PC-9 (cell line): ENCODE measurements around the gene ADAMTS7. TPM values are rescaled to one million over a fixed set of nuclear protein-coding genes. Genes with fewer than 3 reads are reported as not detected.
"Not testable (repeated sequence)": the region's sequence is repeated elsewhere in the genome, so short reads cannot be mapped to it uniquely, and the experiment has no call there.

Source experiments
- BruUV-seq: library from RNA; stranded (reverse); fragments of 400-500 nt; replicated peaks from 2 replicates; lab custom pipeline; 2021; lab: Mats Ljungman, UMichigan
- CTCF ChIA-PET: fragments of 300-600 bp; sonication (Branson Sonifier 250); formaldehyde crosslinking; loops from one replicate; lab custom pipeline; 2022; ENCODE audit warnings: antibody characterized with exemption; lab: Charles Lee
- POLR2A ChIA-PET: fragments of 300-600 bp; sonication (Branson Sonifier 250); formaldehyde crosslinking; loops from one replicate; lab custom pipeline; 2022; ENCODE audit warnings: antibody characterized with exemption; ENCODE audit not compliant: unreplicated experiment; lab: Charles Lee
- DNase-seq, 2 experiments: peaks; one replicate each; pipeline versions ENCODE4 v3.0.0 to v3.0.0-alpha.2; 2015 to 2022; ENCODE audit warnings: mixed read lengths in 1 of 2
- H2AFZ ChIP-seq: fragments of 200-600 bp; sonication (generic); 2 replicates; pipeline ENCODE4 v1.8.1; 2017; ENCODE audit warnings: antibody characterized with exemption
- H3F3A ChIP-seq: fragments of 200-600 bp; sonication (generic); 2 replicates; pipeline ENCODE4 v1.8.1; 2017; ENCODE audit warnings: antibody characterized with exemption, mild to moderate bottlenecking, low read depth; ENCODE audit not compliant: insufficient read depth
- H3K27ac ChIP-seq: fragments of 200-600 bp; sonication (generic); 2 replicates; pipeline ENCODE4 v1.6.1; 2016; ENCODE audit warnings: mixed run types
- H3K27me3 ChIP-seq: fragments of 200-600 bp; sonication (generic); 2 replicates; pipeline ENCODE4 v1.6.1; 2016; ENCODE audit warnings: low read depth, mixed run types; ENCODE audit not compliant: insufficient read depth
- H3K36me3 ChIP-seq: fragments of 200-600 bp; sonication (generic); 2 replicates; pipeline ENCODE4 v1.6.1; 2016; ENCODE audit warnings: low read depth, mixed run types
- H3K4me1 ChIP-seq: fragments of 200-600 bp; sonication (generic); replicated peaks from 2 replicates; pipeline ENCODE4 v1.6.1; 2016; ENCODE audit warnings: mixed run types; ENCODE audit not compliant: insufficient read depth
- H3K4me2 ChIP-seq: fragments of 200-600 bp; sonication (generic); 2 replicates; pipeline ENCODE4 v1.6.1; 2017; ENCODE audit warnings: mixed run types
- H3K4me3 ChIP-seq: fragments of 200-600 bp; sonication (generic); 2 replicates; pipeline ENCODE4 v1.6.1; 2016; ENCODE audit warnings: mixed run types
- H3K79me2 ChIP-seq: fragments of 200-600 bp; sonication (generic); 2 replicates; pipeline ENCODE4 v1.6.1; 2017; ENCODE audit warnings: low read depth, mixed run types
- H3K9me2 ChIP-seq: fragments of 200-600 bp; sonication (generic); 2 replicates; pipeline ENCODE4 v1.8.1; 2017; ENCODE audit warnings: mild to moderate bottlenecking; ENCODE audit not compliant: insufficient read depth
- H3K9me3 ChIP-seq: fragments of 200-600 bp; sonication (generic); 2 replicates; pipeline ENCODE4 v1.8.1; 2016; ENCODE audit warnings: low read depth; ENCODE audit not compliant: insufficient read depth
- H4K20me1 ChIP-seq: fragments of 200-600 bp; sonication (generic); 2 replicates; pipeline ENCODE4 v1.8.1; 2017; ENCODE audit not compliant: insufficient read depth
- intact Hi-C: fragments of 100-400 bp; cut with micrococcal nuclease; formaldehyde crosslinking; loops from one replicate; pipeline ENCODE4 v1.10.0; 2022; ENCODE audit not compliant: unreplicated experiment
- total RNA-seq: library from RNA; stranded (reverse); gene quantifications from 2 replicates; pipeline ENCODE4 v1.2.3, GENCODE V29; 2021
- TF ChIP-seq, protein P1 (sequence below): fragments of 200-600 bp; sonication (generic); conservative IDR thresholded peaks from 2 replicates; pipeline ENCODE4 v1.6.1; 2017; ENCODE audit warnings: mixed run types, antibody characterized with exemption, mild to moderate bottlenecking, moderate library complexity

ADAMTS7 gene
- total RNA-seq, 1 experiment from 2014 or later, result 1.3 TPM

- H2AFZ ChIP-seq, H3K9me3 ChIP-seq, H3K9me2 ChIP-seq, H3K4me1 ChIP-seq, H3K36me3 ChIP-seq, H3K79me2 ChIP-seq, H3F3A ChIP-seq, H3K27me3 ChIP-seq, H3K4me3 ChIP-seq, H3K27ac ChIP-seq, H4K20me1 ChIP-seq, POLR2A ChIA-PET, BruUV-seq, H3K4me2 ChIP-seq: not testable (repeated sequence)
- intact Hi-C loops, result loop anchor here (2.0 kb wide), 1 partner anchor 429 kb away; no protein-coding TSS in a partner anchor
- DNase-seq, result peak in 1 of 2 experiments; percentile 60
- CTCF ChIA-PET, result interaction anchor here (0.6 kb wide), 1 partner anchor 245 kb away, joined by 3 read pairs; no protein-coding TSS in a partner anchor
- TF ChIP-seq, protein P1, sequence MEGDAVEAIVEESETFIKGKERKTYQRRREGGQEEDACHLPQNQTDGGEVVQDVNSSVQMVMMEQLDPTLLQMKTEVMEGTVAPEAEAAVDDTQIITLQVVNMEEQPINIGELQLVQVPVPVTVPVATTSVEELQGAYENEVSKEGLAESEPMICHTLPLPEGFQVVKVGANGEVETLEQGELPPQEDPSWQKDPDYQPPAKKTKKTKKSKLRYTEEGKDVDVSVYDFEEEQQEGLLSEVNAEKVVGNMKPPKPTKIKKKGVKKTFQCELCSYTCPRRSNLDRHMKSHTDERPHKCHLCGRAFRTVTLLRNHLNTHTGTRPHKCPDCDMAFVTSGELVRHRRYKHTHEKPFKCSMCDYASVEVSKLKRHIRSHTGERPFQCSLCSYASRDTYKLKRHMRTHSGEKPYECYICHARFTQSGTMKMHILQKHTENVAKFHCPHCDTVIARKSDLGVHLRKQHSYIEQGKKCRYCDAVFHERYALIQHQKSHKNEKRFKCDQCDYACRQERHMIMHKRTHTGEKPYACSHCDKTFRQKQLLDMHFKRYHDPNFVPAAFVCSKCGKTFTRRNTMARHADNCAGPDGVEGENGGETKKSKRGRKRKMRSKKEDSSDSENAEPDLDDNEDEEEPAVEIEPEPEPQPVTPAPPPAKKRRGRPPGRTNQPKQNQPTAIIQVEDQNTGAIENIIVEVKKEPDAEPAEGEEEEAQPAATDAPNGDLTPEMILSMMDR, result peak; percentile 56
Measured at GRCh38 chr15:78755900-78756591, 55.2 kb downstream of the ADAMTS7 start.

DNA sequence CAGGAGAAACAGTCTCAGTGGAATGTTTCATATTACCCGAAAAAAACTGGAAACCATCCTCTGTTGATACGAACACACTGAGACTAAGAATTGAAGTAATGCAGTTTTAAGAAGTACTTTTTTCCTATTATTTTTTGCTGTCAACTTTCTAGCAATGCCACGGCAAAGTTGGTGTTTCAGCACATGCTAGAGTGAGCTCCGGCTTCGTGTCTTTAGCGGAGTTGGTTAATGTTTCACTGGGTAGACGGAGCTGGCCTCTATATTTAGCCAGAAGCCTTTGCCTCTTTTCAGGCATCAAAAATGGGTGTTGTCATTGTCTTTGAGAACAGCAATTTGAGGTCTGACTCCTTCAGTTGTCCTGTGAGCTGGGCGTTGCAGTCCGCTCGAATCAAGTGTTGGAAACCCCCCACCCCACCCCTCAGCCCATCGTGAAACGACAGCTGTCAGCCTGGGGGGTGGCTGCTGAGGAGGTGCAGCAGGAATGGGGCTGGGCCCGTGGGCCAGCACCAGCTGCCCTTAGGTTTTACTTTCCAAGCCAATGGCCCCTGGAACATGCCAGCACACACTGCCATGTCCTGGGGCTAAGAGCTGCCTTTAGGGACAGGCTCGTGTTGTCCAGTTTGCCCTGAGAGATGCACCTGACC lies 56.5 kb downstream of the ADAMTS7 start:
- H3F3A ChIP-seq, H3K4me2 ChIP-seq, H4K20me1 ChIP-seq, H3K4me3 ChIP-seq, H2AFZ ChIP-seq, H3K36me3 ChIP-seq, H3K4me1 ChIP-seq, BruUV-seq, DNase-seq, H3K79me2 ChIP-seq, H3K9me2 ChIP-seq, H3K27me3 ChIP-seq, H3K27ac ChIP-seq, H3K9me3 ChIP-seq: not testable (repeated sequence)
- POLR2A ChIA-PET, result interaction anchor here (0.6 kb wide), 1 partner anchor 1747 kb away, joined by 6 read pairs; no protein-coding TSS in a partner anchor
- CTCF ChIA-PET, result interaction anchor here (0.6 kb wide), 1 partner anchor 14 kb away, joined by 9 read pairs; no protein-coding TSS in a partner anchor
- intact Hi-C loops, result loop anchor here (5.0 kb wide), 2 partner anchors 137 to 447 kb away; no protein-coding TSS in a partner anchor

- H3F3A ChIP-seq, DNase-seq, H3K36me3 ChIP-seq, H3K9me2 ChIP-seq, H3K4me1 ChIP-seq, BruUV-seq, H3K27ac ChIP-seq, H3K9me3 ChIP-seq, H3K79me2 ChIP-seq, H3K27me3 ChIP-seq, H4K20me1 ChIP-seq, H3K4me3 ChIP-seq, H2AFZ ChIP-seq, POLR2A ChIA-PET, CTCF ChIA-PET, H3K4me2 ChIP-seq: not testable (repeated sequence)
- intact Hi-C loops, result loop anchor here (5.0 kb wide), 2 partner anchors 137 to 447 kb away; no protein-coding TSS in a partner anchor
Measured at GRCh38 chr15:78753751-78754535, 57.3 kb downstream of the ADAMTS7 start.

GRCh38 chr15:78753359-78753659 lies 58.0 kb downstream of the ADAMTS7 start:
- H3F3A ChIP-seq, H3K9me3 ChIP-seq, H3K4me3 ChIP-seq, H3K4me2 ChIP-seq, H4K20me1 ChIP-seq, BruUV-seq, H3K9me2 ChIP-seq, CTCF ChIA-PET, H3K36me3 ChIP-seq, H3K4me1 ChIP-seq, H3K27me3 ChIP-seq, POLR2A ChIA-PET, H3K79me2 ChIP-seq, H3K27ac ChIP-seq, DNase-seq, H2AFZ ChIP-seq: not testable (repeated sequence)
- intact Hi-C loops, result loop anchor here (5.0 kb wide), 2 partner anchors 136 to 446 kb away; no protein-coding TSS in a partner anchor
